Left lung (tissue), 10 donors: ENCODE measurements around the gene GSN. TPM values are rescaled to one million over a fixed set of nuclear protein-coding genes. Genes with fewer than 3 reads are reported as not detected.

Experiments used
- ATAC-seq: fragments of 200-7000 bp; cut with Tn5 transposase; one replicate; pipeline ENCODE4 v1.9.1; 2020; ENCODE audit warnings: moderate library complexity
- DNase-seq, 4 donors: peaks; one replicate each; pipeline ENCODE4 v3.0.0-alpha.2; 2013 to 2020
- H3K27ac ChIP-seq, 2 donors: fragments of 200-600 bp; sonication (generic) in 1 of 2; one replicate each; pipeline versions ENCODE4 v1.5.0 to v1.8.0; 2020 to 2021
- H3K27me3 ChIP-seq, 2 donors: fragments of 200-600 bp; sonication (generic) in 1 of 2; one replicate each; pipeline versions ENCODE4 v1.5.0 to v1.8.0; 2020 to 2021
- H3K36me3 ChIP-seq, 2 donors: fragments of 200-600 bp; sonication (generic) in 1 of 2; one replicate each; pipeline versions ENCODE4 v1.5.0 to v1.8.0; 2020 to 2021
- H3K4me1 ChIP-seq, 2 donors: fragments of 200-600 bp; one replicate each; pipeline ENCODE4 v1.8.0; 2021
- H3K4me3 ChIP-seq, 2 donors: fragments of 200-600 bp; sonication (generic) in 1 of 2; one replicate each; pipeline versions ENCODE4 v1.5.0 to v1.8.0; 2020 to 2021; ENCODE audit warnings: mild to moderate bottlenecking in 1 of 2
- H3K9me3 ChIP-seq, 2 donors: fragments of 200-600 bp; sonication (generic) in 1 of 2; one replicate each; pipeline versions ENCODE4 v1.5.0 to v1.8.0; 2020 to 2021
- intact Hi-C, 2 donors: fragments of 100-400 bp; cut with DNase I; formaldehyde crosslinking; loops; one replicate each; pipeline versions ENCODE4 v1.11.2 to v1.14.2; 2022
- polyA plus RNA-seq, 6 donors: library from polyadenylated mRNA; unstranded; fragments of 120-200 nt; gene quantifications; one replicate each; pipeline ENCODE4 v1.2.1, GENCODE V29; 2013; ENCODE audit not compliant: insufficient read length in 6 of 6
- total RNA-seq, 2 donors: library from RNA; stranded (reverse); fragmentation: NEBNext Ultra II Directional; extraction: Animal tissue kit (Norgen Biotek cat#: 25700); gene quantifications; one replicate each; pipeline ENCODE4 v1.2.1, GENCODE V29; 2021
- TF ChIP-seq, protein P1 (sequence below), 2 donors: fragments of 200-600 bp; sonication (generic) in 1 of 2; IDR thresholded peaks; one replicate each; pipeline versions ENCODE4 v1.5.0 to v1.8.0; 2021; ENCODE audit warnings: antibody characterized with exemption in 2 of 2
- donor health status: DM: no; HTN: yes; CAD: no.
- donor health status: DM: no; HTN: no; CAD: no.

The GSN gene
- total and polyA plus RNA-seq, 8 donors: 43.0 to 485 (median 54.9) TPM

DNA sequence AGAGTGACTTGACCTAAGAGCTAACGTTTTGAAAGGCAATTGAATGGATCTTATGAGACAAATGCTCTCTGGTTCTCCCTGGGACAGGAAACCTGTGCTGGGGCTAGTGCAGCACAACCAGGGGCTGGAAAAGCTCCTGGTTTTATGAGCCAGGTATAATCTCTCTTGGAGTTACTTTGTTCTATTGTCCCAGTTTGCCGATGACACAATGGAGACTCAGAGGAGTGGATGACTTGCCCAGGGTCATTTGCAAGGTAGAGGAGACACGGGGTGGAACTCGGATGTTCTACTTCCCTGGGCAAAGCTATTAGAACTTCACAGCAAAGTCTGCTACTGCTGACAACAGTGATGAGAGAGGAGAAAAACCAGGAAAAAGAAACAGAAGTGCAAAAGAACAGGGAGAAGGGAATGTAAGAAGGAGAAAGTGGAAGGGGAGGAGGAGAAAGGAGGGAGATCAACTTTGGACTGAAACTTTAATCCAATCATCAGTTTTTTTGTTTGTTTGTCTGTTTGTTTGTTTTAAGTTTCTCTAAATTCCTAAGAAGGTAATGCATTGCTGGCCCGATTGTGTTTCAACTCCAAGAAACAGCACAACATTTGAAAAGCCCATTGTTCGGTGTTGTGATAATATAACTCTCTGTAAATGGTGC, 7.4 kb upstream of the GSN start:
- ATAC-seq (no peak), DNase-seq (no peak)
- TF ChIP-seq, protein P1, sequence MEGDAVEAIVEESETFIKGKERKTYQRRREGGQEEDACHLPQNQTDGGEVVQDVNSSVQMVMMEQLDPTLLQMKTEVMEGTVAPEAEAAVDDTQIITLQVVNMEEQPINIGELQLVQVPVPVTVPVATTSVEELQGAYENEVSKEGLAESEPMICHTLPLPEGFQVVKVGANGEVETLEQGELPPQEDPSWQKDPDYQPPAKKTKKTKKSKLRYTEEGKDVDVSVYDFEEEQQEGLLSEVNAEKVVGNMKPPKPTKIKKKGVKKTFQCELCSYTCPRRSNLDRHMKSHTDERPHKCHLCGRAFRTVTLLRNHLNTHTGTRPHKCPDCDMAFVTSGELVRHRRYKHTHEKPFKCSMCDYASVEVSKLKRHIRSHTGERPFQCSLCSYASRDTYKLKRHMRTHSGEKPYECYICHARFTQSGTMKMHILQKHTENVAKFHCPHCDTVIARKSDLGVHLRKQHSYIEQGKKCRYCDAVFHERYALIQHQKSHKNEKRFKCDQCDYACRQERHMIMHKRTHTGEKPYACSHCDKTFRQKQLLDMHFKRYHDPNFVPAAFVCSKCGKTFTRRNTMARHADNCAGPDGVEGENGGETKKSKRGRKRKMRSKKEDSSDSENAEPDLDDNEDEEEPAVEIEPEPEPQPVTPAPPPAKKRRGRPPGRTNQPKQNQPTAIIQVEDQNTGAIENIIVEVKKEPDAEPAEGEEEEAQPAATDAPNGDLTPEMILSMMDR (IDR thresholded peaks at IDR 0.05): no peak
- no peaks in the 10 kb centered on the region for H3K36me3 ChIP-seq
- no peaks in the 10 kb centered on the region for H3K9me3 ChIP-seq
- H3K27ac ChIP-seq: no peak overlapping the region
- no peak overlapping the region for H3K4me3 ChIP-seq
- intact Hi-C loops: no loop called here
- no peaks in the 10 kb centered on the region for H3K27me3 ChIP-seq
- H3K4me1 ChIP-seq: peaks cover 0 to 29% of the 10 kb centered on the region in 2 donors

DNA sequence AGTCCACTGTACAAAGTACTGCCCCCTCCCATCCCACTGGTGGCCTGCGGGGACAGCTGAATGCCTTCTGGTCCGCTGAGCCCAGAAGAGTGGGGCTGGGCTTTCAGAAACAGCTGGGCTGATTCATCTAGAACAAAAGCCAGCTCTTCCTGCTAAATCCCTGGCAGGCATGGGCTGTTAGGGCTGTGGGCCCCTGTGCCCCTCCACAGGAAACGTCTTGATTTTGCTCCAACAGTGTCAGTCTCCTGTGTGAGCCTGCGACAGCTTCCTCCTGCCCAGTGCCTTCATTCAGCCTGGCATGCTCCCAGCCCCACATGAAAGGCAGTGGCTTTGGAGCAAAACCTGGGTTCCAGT, 6.9 kb upstream of the GSN start:
- Histone ChIP-seq H3K4me3 (no peak overlapping the region), H3K27ac (no peak overlapping the region), H3K36me3 (no peaks in the 10 kb centered on the region), H3K4me1 (peaks cover 0 to 29% of the 10 kb centered on the region in 2 donors), H3K27me3 (no peaks in the 10 kb centered on the region), H3K9me3 (no peaks in the 10 kb centered on the region)
- TF ChIP-seq, protein P1 (IDR thresholded peaks at IDR 0.05): no peak
- intact Hi-C loops: no loop called here
- ATAC-seq (peak; percentile 50), DNase-seq (peak in 1 of 4 donors; percentile 58)

DNA sequence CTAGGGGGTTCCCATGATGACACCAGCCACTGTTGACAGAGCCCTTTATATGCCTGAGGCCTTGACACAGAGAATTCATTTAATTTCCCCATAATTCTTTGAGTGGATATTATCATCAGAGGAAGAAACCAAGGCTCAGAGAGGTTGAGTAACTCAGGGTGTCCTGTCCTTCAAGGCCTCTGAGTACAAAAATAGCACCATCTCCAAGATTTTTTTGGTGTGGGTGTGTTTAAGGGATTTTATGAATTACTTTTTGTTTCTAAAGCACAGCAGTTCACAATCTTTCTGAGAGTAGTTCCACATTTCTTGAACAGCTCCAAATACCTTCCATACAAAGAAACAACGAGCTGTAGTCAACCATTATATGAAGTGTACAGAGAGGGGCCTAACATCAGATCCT, 6.2 kb upstream of the GSN start:
- TF ChIP-seq, protein P1 (IDR thresholded peaks at IDR 0.05): no peak
- H3K36me3 ChIP-seq: no peaks in the 10 kb centered on the region
- no peaks in the 10 kb centered on the region for H3K27me3 ChIP-seq
- peaks cover 0 to 35% of the 10 kb centered on the region in 2 donors for H3K4me1 ChIP-seq
- H3K9me3 ChIP-seq: no peaks in the 10 kb centered on the region
- intact Hi-C loops: no loop called here
- ATAC-seq: no peak
- no peak overlapping the region for H3K27ac ChIP-seq
- H3K4me3 ChIP-seq: no peak overlapping the region
- DNase-seq: no peak

DNA sequence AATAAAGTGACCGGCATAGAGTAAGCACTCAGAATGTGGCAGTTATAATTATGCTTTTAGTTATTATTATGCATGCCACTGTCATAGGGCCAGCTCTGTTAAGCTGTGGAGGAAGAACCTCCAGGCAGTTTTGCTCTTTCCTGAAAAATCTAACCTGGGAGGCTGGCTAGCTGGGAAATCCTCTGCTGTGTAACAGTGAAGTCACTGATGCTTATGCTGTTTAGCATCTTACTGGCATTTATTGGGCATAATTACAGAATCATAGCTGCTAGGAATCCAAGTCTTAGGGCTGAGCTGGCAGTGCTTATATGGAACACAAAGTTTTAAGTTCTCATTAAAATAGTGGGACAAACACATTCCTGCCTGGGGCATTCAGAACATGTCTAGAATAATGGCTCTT, 5.5 kb upstream of the GSN start:
- H3K36me3 ChIP-seq: no peaks in the 10 kb centered on the region
- TF ChIP-seq, protein P1 (IDR thresholded peaks at IDR 0.05): no peak
- DNase-seq (no peak), ATAC-seq (no peak)
- no peaks in the 10 kb centered on the region for H3K27me3 ChIP-seq
- no peak overlapping the region for H3K4me3 ChIP-seq
- intact Hi-C loops: no loop called here
- no peak overlapping the region for H3K27ac ChIP-seq
- H3K4me1 ChIP-seq: peaks cover 0 to 41% of the 10 kb centered on the region in 2 donors
- no peaks in the 10 kb centered on the region for H3K9me3 ChIP-seq

DNA sequence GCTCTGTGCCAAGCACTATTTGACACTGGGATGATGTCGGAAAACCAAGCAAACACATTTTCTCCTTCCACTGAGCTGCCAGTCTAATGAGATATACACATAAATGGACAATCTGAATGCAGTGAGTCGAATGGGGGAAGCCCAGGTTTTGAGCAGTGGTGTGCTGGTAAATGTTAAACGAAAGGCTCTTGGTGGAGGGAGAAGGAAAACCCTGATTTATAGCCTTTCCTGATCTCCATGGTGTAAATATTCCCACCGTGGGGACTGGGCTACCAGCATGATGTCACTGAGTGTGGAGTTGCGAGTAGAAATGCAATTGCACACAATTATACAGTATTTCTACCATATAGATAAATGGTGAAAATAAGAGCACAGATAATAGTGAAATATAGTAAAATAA, 5.0 kb upstream of the GSN start:
- TF ChIP-seq, protein P1 (IDR thresholded peaks at IDR 0.05): no peak
- DNase-seq: no peak
- peaks cover 0 to 39% of the 10 kb centered on the region in 2 donors for H3K4me1 ChIP-seq
- no peaks in the 10 kb centered on the region for H3K27me3 ChIP-seq
- intact Hi-C loops: no loop called here
- H3K4me3 ChIP-seq: no peak overlapping the region
- H3K9me3 ChIP-seq: no peaks in the 10 kb centered on the region
- no peak overlapping the region for H3K27ac ChIP-seq
- ATAC-seq: no peak
- H3K36me3 ChIP-seq: no peaks in the 10 kb centered on the region
